C4-2B (cell line): ENCODE data around the gene ZSCAN10.

Experiments used
- H3K27ac ChIP-seq: fragments of 450-650 bp; 2 replicates; pipeline ENCODE4 v1.5.1; 2017
- CTCF ChIP-seq: fragments of 450-650 bp; conservative IDR thresholded peaks from 2 replicates; pipeline ENCODE4 v1.5.1; 2017; ENCODE audit warnings: mild to moderate bottlenecking
- ZFX ChIP-seq: fragments of 450-650 bp; IDR thresholded peaks from 2 replicates; pipeline ENCODE4 v1.6.1; 2017

The ZSCAN10 gene

DNA sequence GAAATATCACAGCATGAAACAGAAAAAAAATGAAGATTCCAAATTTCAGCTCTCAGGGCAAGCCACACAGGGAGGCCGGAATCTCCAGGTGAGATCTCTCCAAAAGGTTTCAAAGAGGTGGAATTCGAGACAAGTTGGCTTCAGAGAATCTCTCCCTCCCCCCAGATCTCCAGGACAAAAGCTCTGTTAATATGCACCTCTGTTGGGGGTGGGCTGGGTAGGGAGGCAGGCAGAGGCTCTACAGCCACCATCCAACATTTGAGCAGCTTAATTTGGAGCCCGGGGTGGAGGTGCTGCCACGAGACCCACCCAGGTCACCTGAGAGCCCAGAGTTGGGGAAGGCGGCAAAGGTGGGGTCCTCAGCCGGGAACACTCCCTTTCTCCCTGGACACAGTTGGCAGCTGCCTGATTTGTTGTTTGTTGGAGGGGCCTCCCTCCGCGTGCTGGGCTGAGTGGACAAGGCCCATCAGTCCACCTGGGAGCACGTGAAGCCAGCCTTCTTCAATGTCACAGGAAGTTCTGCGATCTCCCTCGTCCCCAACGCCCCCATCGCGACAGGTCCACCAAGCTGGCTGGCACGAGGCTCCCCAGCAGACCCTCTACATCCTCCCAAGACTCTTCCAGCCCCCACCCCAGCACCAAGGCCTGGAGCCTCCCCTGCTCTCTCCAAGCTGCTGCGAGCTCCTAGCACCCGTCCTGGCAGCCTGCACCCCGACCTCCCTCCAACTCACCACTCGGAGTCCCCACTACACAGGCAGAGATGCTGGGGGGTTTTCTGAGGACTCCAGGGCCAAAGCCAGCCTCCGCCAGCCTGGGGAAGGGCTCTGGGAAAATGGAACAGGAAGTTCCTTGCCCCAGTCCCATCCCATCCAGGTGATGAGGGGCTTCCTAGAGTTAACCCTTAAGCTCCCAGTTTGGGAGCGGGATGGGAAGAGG, at the start of gene ZSCAN10:
TSS of gene ZSCAN10 (minus strand) at position 836 of the 936 bp plus-strand sequence. CDS start 6,357 bp downstream, outside the sequence.
- peak within 1 kb of the TSS; percentile 25; the same call in 1 of the 2 replicates for H3K27ac ChIP-seq
- no peak for TF ChIP-seq ZFX
- no peak for TF ChIP-seq CTCF

DNA sequence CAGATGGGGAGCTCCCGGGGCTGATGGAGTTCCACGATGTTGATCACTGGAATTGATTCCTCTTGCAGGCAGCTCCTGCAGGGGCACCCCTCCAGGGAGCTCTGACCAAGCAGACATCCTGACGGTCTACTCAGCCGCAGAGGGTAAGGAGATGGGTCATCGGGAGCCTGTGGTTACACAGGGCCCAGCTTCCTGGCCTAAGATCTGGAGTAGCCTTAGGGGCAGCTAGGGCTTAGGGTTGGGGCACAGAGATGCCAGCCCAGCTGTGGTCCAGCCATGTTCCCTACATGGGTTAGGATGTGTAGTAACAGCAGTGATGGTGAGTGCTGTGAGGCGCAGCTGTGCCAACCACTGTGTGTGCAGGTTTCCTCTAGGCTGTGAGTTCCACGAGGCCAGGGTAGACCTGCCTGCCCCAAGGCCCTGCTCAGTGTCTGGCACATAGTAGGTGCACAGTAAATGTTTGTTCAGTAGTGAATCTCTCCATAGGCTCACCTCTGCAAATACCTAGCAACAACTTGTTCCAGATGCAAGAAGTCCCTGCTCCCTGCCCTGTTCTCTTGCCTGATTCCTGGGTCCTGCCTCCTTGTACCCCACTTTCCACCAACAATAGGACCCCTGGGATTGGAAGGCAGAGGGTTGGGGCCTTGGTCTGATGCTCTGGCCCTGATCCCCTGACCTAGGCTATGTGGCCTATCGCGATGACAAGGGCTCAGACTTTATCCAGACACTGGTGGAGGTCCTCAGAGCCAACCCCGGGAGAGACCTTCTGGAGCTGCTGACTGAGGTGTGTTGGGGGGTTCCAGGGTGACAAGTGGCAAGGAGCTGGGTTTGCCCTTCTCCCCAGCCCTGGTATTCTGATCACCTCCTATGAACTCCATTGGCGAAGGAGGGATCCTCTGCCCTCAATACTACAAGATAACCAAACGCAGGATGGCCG, 49.4 kb upstream of the ZSCAN10 start:
- TF ChIP-seq ZFX (no peak), CTCF (no peak)
- no peak overlapping the region; the same call in 1 of the 2 replicates for H3K27ac ChIP-seq

DNA sequence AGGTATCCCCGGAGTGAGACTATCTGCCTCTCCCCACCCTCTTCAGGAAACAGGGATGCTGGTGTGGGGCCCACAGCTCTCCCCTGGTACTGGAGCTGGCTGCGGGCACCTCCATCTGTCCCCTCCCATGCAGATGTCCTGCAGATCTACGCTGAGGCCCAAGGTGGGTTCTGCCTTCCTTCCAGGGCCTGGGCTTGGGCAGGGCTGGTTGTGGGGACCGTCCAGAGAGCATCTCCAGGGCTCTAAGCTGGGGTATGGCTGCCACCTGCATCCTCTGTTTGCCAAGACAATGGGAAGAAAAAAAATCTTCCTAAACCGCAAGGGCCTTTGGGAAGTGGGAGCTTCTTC, 48.6 kb upstream of the ZSCAN10 start:
- no peak overlapping the region for H3K27ac ChIP-seq
- TF ChIP-seq CTCF, result no peak
- no peak for TF ChIP-seq ZFX

- no peak overlapping the region for H3K27ac ChIP-seq
- TF ChIP-seq CTCF (no peak), ZFX (no peak)
These were observed 48.1 kb upstream of the ZSCAN10 start for GRCh38 chr16:3147046-3147756.

GRCh38 chr16:3145660-3146059, 46.6 kb upstream of the ZSCAN10 start:
- no peak for TF ChIP-seq ZFX
- no peak for TF ChIP-seq CTCF
- H3K27ac ChIP-seq, result no peak overlapping the region

- TF ChIP-seq CTCF (no peak), ZFX (no peak)
- H3K27ac ChIP-seq, result no peak overlapping the region
These were observed 46.1 kb upstream of the ZSCAN10 start for GRCh38 chr16:3145151-3145550.
